HL-60/S4 treated with retinoic acid at 250 ng/mL for 4 days and 3 days (cell line): ENCODE results near the gene DGKG.

ENCODE experiments used
- in situ Hi-C: fragments of 300-500 bp; cut with MboI; formaldehyde crosslinking; loops from 2 replicates; pipeline ENCODE4 v1.7.0; 2022; ENCODE audit warnings: low sequenced_read_pairs

Gene DGKG

GRCh38 chr3:186320862-186321568, 41.0 kb downstream of the DGKG start:
- in situ Hi-C loops = no loop called here

- in situ Hi-C loops = no loop called here
Observed at GRCh38 chr3:186319945-186320344, 42.1 kb downstream of the DGKG start.

GRCh38 chr3:186318135-186318534, 43.9 kb downstream of the DGKG start:
- in situ Hi-C loops = no loop called here

- in situ Hi-C loops = no loop called here
Observed at GRCh38 chr3:186317478-186317877, 44.6 kb downstream of the DGKG start.

GRCh38 chr3:186316666-186317260, 45.3 kb downstream of the DGKG start:
- in situ Hi-C loops = no loop called here

- in situ Hi-C loops = no loop called here
Observed at GRCh38 chr3:186315581-186316354, 46.3 kb downstream of the DGKG start.

GRCh38 chr3:186314896-186315295, 47.1 kb downstream of the DGKG start:
- in situ Hi-C loops = no loop called here

- in situ Hi-C loops = no loop called here
Observed at GRCh38 chr3:186311441-186311840, 50.6 kb downstream of the DGKG start.

- in situ Hi-C loops = no loop called here
Observed at GRCh38 chr3:186308549-186308948, 53.5 kb downstream of the DGKG start.

GRCh38 chr3:186307594-186308221, 54.3 kb downstream of the DGKG start:
- in situ Hi-C loops = no loop called here

GRCh38 chr3:186305286-186305685, 56.7 kb downstream of the DGKG start:
- in situ Hi-C loops = no loop called here

GRCh38 chr3:186303965-186304364, 58.1 kb downstream of the DGKG start:
- in situ Hi-C loops = no loop called here

GRCh38 chr3:186299327-186299726, 62.7 kb downstream of the DGKG start:
- in situ Hi-C loops = no loop called here

- in situ Hi-C loops = no loop called here
Observed at GRCh38 chr3:186298876-186299275, 63.2 kb downstream of the DGKG start.

GRCh38 chr3:186290796-186291195, 71.2 kb downstream of the DGKG start:
- in situ Hi-C loops = no loop called here

GRCh38 chr3:186287711-186288110, 74.3 kb downstream of the DGKG start:
- in situ Hi-C loops = no loop called here

GRCh38 chr3:186286114-186286513, 75.9 kb downstream of the DGKG start:
- in situ Hi-C loops = no loop called here

- in situ Hi-C loops = no loop called here
Observed at GRCh38 chr3:186284661-186285060, 77.4 kb downstream of the DGKG start.

- in situ Hi-C loops = no loop called here
Observed at GRCh38 chr3:186284349-186284652, 77.7 kb downstream of the DGKG start.

- in situ Hi-C loops = no loop called here
Observed at GRCh38 chr3:186283651-186284348, 78.2 kb downstream of the DGKG start.

- in situ Hi-C loops = no loop called here
Observed at GRCh38 chr3:186283096-186283495, 78.9 kb downstream of the DGKG start.
